GM12878 (cell line): ENCODE measurements around the gene RAB24. TPM values are rescaled to one million over a fixed set of nuclear protein-coding genes. Genes with fewer than 3 reads are reported as not detected.

Experiments used
- ATAC-seq: fragments of 200-7000 bp; cut with Tn5 transposase; 3 replicates; pipeline ENCODE4 v1.9.1; 2020; ENCODE audit warnings: mild to moderate bottlenecking, moderate library complexity
- BruUV-seq: library from RNA; stranded (reverse); fragments of 400-500 nt; replicated peaks from 2 replicates; lab custom pipeline; 2021; lab: Mats Ljungman, UMichigan
- CTCF ChIA-PET: fragments of 300-600 bp; sonication (Branson Sonifier 250); formaldehyde crosslinking; extraction: SDS; loops from one replicate; lab custom pipeline; 2021; ENCODE audit warnings: inconsistent platforms; lab: Yijun Ruan, JAX
- POLR2A ChIA-PET: fragments of 350-600 bp; formaldehyde crosslinking; extraction: SDS; loops from one replicate; lab custom pipeline; 2021; ENCODE audit warnings: inconsistent platforms; lab: Charles Lee
- RAD21 ChIA-PET: fragments of 300-600 bp; sonication (Branson Sonifier 250); formaldehyde crosslinking; loops from one replicate; lab custom pipeline; 2023; ENCODE audit warnings: antibody characterized with exemption; ENCODE audit not compliant: unreplicated experiment; lab: Charles Lee
- SMC1A ChIA-PET: fragments of 300-600 bp; sonication (Branson Sonifier 250); formaldehyde crosslinking; loops from one replicate; lab custom pipeline; 2023; ENCODE audit not compliant: unreplicated experiment, uncharacterized antibody; lab: Charles Lee
- DNase-seq: peaks from one replicate; pipeline ENCODE4 v3.0.0-alpha.2; 2011; ENCODE audit warnings: low read depth, low spot score
- FAIRE-seq: peaks from 3 replicates; lab custom pipeline; 2011; peaks lifted over from hg19 to GRCh38; lab: Jason Lieb, UNC
- H2AFZ ChIP-seq: 2 replicates; pipeline ENCODE4 v1.6.0; 2011; ENCODE audit warnings: low read depth, low read length, control low read depth; ENCODE audit not compliant: control insufficient read depth
- H3K27ac ChIP-seq: 2 replicates; pipeline ENCODE4 v1.5.1; 2011; ENCODE audit warnings: control low read depth; ENCODE audit not compliant: control insufficient read depth, insufficient read depth
- H3K27me3 ChIP-seq, 2 experiments: replicated peaks in 1 of 2; 2 replicates each; pipeline versions ENCODE4 v1.6.0 to v1.6.1; 2011; ENCODE audit warnings: low read length in 1 of 2; ENCODE audit not compliant: control insufficient read depth in 2 of 2, insufficient read depth in 2 of 2
- H3K36me3 ChIP-seq, 2 experiments: 2 replicates each; pipeline ENCODE4 v1.5.1; 2011; ENCODE audit warnings: low read length in 1 of 2; ENCODE audit not compliant: control insufficient read depth in 2 of 2, insufficient read depth in 2 of 2
- H3K4me1 ChIP-seq: 2 replicates; pipeline ENCODE4 v1.6.1; 2011; ENCODE audit warnings: mild to moderate bottlenecking, low read length, moderate library complexity, mixed read lengths; ENCODE audit not compliant: control insufficient read depth, insufficient read depth
- H3K4me2 ChIP-seq: 2 replicates; pipeline ENCODE4 v1.6.0; 2011; ENCODE audit warnings: control low read depth; ENCODE audit not compliant: control insufficient read depth, insufficient read depth
- H3K4me3 ChIP-seq: fragments of 200-600 bp; sonication (generic); 2 replicates; pipeline ENCODE4 v1.5.1; 2016
- H3K79me2 ChIP-seq: 2 replicates; pipeline ENCODE4 v1.6.0; 2011; ENCODE audit warnings: low read length; ENCODE audit not compliant: control insufficient read depth, insufficient read depth
- H3K9ac ChIP-seq: 2 replicates; pipeline ENCODE4 v1.8.0; 2011; ENCODE audit warnings: low read length, control low read depth, mixed read lengths; ENCODE audit not compliant: control insufficient read depth, insufficient read depth
- H3K9me3 ChIP-seq: replicated peaks from 3 replicates; pipeline ENCODE4 v1.5.1; 2011; ENCODE audit warnings: mild to moderate bottlenecking, low read length; ENCODE audit not compliant: control insufficient read depth, insufficient read depth
- H4K20me1 ChIP-seq: 2 replicates; pipeline ENCODE4 v1.6.0; 2011; ENCODE audit not compliant: control insufficient read depth, insufficient read depth
- ASH2L ChIP-seq: fragments of 300-600, 200-600 bp; sonication (generic); IDR thresholded peaks from 2 replicates; pipeline ENCODE4 v1.6.1; 2017; ENCODE audit warnings: low read depth, mild to moderate bottlenecking, borderline replicate concordance
- CREM ChIP-seq: IDR thresholded peaks from 2 replicates; pipeline ENCODE4 v1.6.1; 2014; ENCODE audit warnings: antibody characterized with exemption, low read depth
- CTCF ChIP-seq, 3 experiments: IDR thresholded peaks in 2 of 3; conservative IDR thresholded peaks in 1 of 3; 2 replicates each; pipeline ENCODE4 v1.5.1; 2011; ENCODE audit warnings: low read depth in 3 of 3, low read length in 3 of 3, mild to moderate bottlenecking in 3 of 3, control low read depth in 2 of 3, moderate library complexity in 2 of 3, inconsistent platforms in 1 of 3, mixed read lengths in 1 of 3; ENCODE audit not compliant: control insufficient read depth in 2 of 3, insufficient read depth in 1 of 3; ENCODE audit errors: extremely low read depth in 1 of 3
- FOXK2 ChIP-seq: fragments of 450-650 bp; IDR thresholded peaks from 2 replicates; pipeline ENCODE4 v1.6.1; 2017; ENCODE audit warnings: mild to moderate bottlenecking, moderate library complexity
- GATAD2B ChIP-seq: fragments of 450-650 bp; conservative IDR thresholded peaks from 2 replicates; pipeline ENCODE4 v1.6.1; 2017; ENCODE audit warnings: low read depth, mild to moderate bottlenecking, moderate library complexity
- HCFC1 ChIP-seq: fragments of 150-350 bp; IDR thresholded peaks from 2 replicates; pipeline ENCODE4 v1.6.1; 2014; ENCODE audit warnings: low read length
- JUNB ChIP-seq: IDR thresholded peaks from 2 replicates; pipeline ENCODE4 v1.6.1; 2016; ENCODE audit warnings: antibody characterized with exemption, mild to moderate bottlenecking
- NFXL1 ChIP-seq: fragments of 450-650 bp; IDR thresholded peaks from 2 replicates; pipeline ENCODE4 v1.6.1; 2017; ENCODE audit warnings: antibody characterized with exemption, mild to moderate bottlenecking, borderline replicate concordance
- PML ChIP-seq: IDR thresholded peaks from 2 replicates; pipeline ENCODE4 v1.6.1; 2012; ENCODE audit warnings: low read length, inconsistent platforms
- RELA ChIP-seq: fragments of 450-650 bp; IDR thresholded peaks from 2 replicates; pipeline ENCODE4 v1.8.0; 2014; ENCODE audit warnings: borderline replicate concordance; ENCODE audit not compliant: partially characterized antibody
- SMAD1 ChIP-seq: fragments of 450-650 bp; IDR thresholded peaks from 2 replicates; pipeline ENCODE4 v1.6.1; 2018; ENCODE audit warnings: mild to moderate bottlenecking, low read depth; ENCODE audit not compliant: partially characterized antibody
- SP1 ChIP-seq: IDR thresholded peaks from one replicate; pipeline ENCODE4 v1.6.1; 2011; ENCODE audit warnings: low read depth, low read length
- SREBF1 ChIP-seq: IDR thresholded peaks from 2 replicates; pipeline ENCODE4 v1.6.1; 2012; ENCODE audit warnings: mild to moderate bottlenecking, low read length
- SREBF2 ChIP-seq: IDR thresholded peaks from 2 replicates; pipeline ENCODE4 v1.6.1; 2012; ENCODE audit warnings: mild to moderate bottlenecking, low read length
- STAT1 ChIP-seq: fragments of 450-650 bp; conservative IDR thresholded peaks from 2 replicates; pipeline ENCODE4 v1.6.1; 2014; ENCODE audit warnings: antibody characterized with exemption, mild to moderate bottlenecking
- TARDBP ChIP-seq: IDR thresholded peaks from 2 replicates; pipeline ENCODE4 v1.6.1; 2016; ENCODE audit warnings: borderline replicate concordance
- ZNF24 ChIP-seq: fragments of 450-650 bp; IDR thresholded peaks from 2 replicates; pipeline ENCODE4 v1.6.1; 2017; ENCODE audit warnings: antibody characterized with exemption, mild to moderate bottlenecking
- ZZZ3 ChIP-seq: IDR thresholded peaks from 2 replicates; pipeline ENCODE4 v1.6.1; 2011; ENCODE audit warnings: low read depth; ENCODE audit not compliant: control insufficient read depth, insufficient read length
- WGBS: methylation state at CpG from one replicate; pipeline ENCODE4 v1.1.6; 2016; ENCODE audit warnings: low lambda C conversion rate; ENCODE audit not compliant: insufficient replicate concordance, insufficient coverage; ENCODE audit errors: missing lambda C conversion rate; 5-methylcytosine and 5-hydroxymethylcytosine counted together
- in situ Hi-C: fragments of 300-500 bp; cut with MboI; formaldehyde crosslinking; loops from 9 replicates; pipeline ENCODE4 v1.14.3; 2018; ENCODE audit warnings: mixed read lengths
- intact Hi-C: fragments of 100-400 bp; cut with micrococcal nuclease; formaldehyde crosslinking; loops from one replicate; pipeline ENCODE4 v1.14.2; 2022; ENCODE audit not compliant: unreplicated experiment
- polyA plus RNA-seq, 11 experiments: library from polyadenylated mRNA; depleted of rRNA in 4 of 11; unstranded in 6 of 11; stranded (reverse) in 5 of 11; fragments of >200 nt; fragmentation: Nextera tagmentation in 4 of 11; fragmentation: Illumina TruSeq in 1 of 11; extraction: Ambion mirVana in 4 of 11; extraction: Trizol in 1 of 11; gene quantifications; 1 replicate in 1 of 11; 2 replicates in 10 of 11; pipeline versions ENCODE4 v1.2.1 to v1.2.3, GENCODE V29; 2011 to 2016; ENCODE audit warnings: inconsistent platforms in 2 of 11, missing spikeins in 2 of 11, low read depth in 1 of 11
- total RNA-seq, 4 experiments: library from RNA; depleted of rRNA in 3 of 4; stranded (reverse); fragments of >200 nt in 3 of 4; fragmentation: Illumina TruSeq in 1 of 4; extraction: Trizol in 1 of 4; gene quantifications; 2 replicates each; pipeline versions ENCODE4 v1.2.1 to v1.2.3, GENCODE V29; 2013 to 2021
- TF ChIP-seq, protein P1 (sequence below): fragments of 450-650 bp; formaldehyde crosslinking; IDR thresholded peaks from 2 replicates; pipeline ENCODE4 v1.4.0; 2020; ENCODE audit warnings: mild to moderate bottlenecking, moderate library complexity
- TF ChIP-seq, protein P2 (sequence below): fragments of 450-650 bp; IDR thresholded peaks from 2 replicates; pipeline ENCODE4 v1.6.1; 2017; ENCODE audit warnings: mild to moderate bottlenecking, low read depth, inconsistent platforms; ENCODE audit not compliant: poor library complexity, severe bottlenecking

The RAB24 gene
- total and polyA plus RNA-seq, 10 of the 15 experiments (the other 5 are each of a cell fraction or from before 2014, with no cell fraction given) = 8.0 to 44.4 (median 24.4) TPM

- POLR2A ChIA-PET = no interaction called here
- BruUV-seq = no TSS peak
- intact Hi-C loops (loop anchor here (5.0 kb wide), 1 partner anchor 149 kb away; no protein-coding TSS in a partner anchor), in situ Hi-C loops (no loop called here)
- Histone ChIP-seq H4K20me1 (no peaks in the 10 kb centered on the region), H3K9me3 (no peaks in the 10 kb centered on the region), H3K27ac (no peak overlapping the region), H3K4me1 (no peaks in the 10 kb centered on the region), H3K36me3 (peaks cover 13 to 34% of the 10 kb centered on the region in 2 experiments), H3K4me3 (no peak overlapping the region), H3K79me2 (no peaks in the 10 kb centered on the region), H2AFZ (no peak overlapping the region), H3K27me3 (no peaks in the 10 kb centered on the region), H3K4me2 (no peak overlapping the region), H3K9ac (no peak overlapping the region)
- RAD21 ChIA-PET = no interaction called here
- ATAC-seq (no peak), FAIRE-seq (no peak), DNase-seq (no peak)
- SMC1A ChIA-PET = no interaction called here
- 90% methylated on average over 1 of the region's 1 CpG for WGBS
- no peak for TF ChIP-seq ZZZ3
- no peak for TF ChIP-seq JUNB
- no peak for TF ChIP-seq HCFC1
- TF ChIP-seq, protein P1, sequence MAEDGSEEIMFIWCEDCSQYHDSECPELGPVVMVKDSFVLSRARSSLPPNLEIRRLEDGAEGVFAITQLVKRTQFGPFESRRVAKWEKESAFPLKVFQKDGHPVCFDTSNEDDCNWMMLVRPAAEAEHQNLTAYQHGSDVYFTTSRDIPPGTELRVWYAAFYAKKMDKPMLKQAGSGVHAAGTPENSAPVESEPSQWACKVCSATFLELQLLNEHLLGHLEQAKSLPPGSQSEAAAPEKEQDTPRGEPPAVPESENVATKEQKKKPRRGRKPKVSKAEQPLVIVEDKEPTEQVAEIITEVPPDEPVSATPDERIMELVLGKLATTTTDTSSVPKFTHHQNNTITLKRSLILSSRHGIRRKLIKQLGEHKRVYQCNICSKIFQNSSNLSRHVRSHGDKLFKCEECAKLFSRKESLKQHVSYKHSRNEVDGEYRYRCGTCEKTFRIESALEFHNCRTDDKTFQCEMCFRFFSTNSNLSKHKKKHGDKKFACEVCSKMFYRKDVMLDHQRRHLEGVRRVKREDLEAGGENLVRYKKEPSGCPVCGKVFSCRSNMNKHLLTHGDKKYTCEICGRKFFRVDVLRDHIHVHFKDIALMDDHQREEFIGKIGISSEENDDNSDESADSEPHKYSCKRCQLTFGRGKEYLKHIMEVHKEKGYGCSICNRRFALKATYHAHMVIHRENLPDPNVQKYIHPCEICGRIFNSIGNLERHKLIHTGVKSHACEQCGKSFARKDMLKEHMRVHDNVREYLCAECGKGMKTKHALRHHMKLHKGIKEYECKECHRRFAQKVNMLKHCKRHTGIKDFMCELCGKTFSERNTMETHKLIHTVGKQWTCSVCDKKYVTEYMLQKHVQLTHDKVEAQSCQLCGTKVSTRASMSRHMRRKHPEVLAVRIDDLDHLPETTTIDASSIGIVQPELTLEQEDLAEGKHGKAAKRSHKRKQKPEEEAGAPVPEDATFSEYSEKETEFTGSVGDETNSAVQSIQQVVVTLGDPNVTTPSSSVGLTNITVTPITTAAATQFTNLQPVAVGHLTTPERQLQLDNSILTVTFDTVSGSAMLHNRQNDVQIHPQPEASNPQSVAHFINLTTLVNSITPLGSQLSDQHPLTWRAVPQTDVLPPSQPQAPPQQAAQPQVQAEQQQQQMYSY (CRISPR knock-in tag) = no peak
- TF ChIP-seq TARDBP = no peak
- no peak for TF ChIP-seq CTCF (IDR thresholded peaks at IDR 0.05 in 2 of 3, conservative IDR thresholded peaks at IDR 0.05 in 1 of 3; ENCODE audit: control insufficient read depth in 2 of 3, extremely low read depth in 1 of 3, insufficient read depth in 1 of 3, low read depth in 3 of 3, low read length in 3 of 3)
- TF ChIP-seq SP1 = no peak
- TF ChIP-seq RELA = no peak
- no peak for TF ChIP-seq NFXL1
- no peak for TF ChIP-seq SREBF1
- TF ChIP-seq SMAD1 = no peak
- TF ChIP-seq STAT1 = no peak
- no peak for TF ChIP-seq FOXK2
- no peak for TF ChIP-seq ASH2L
- TF ChIP-seq, protein P2, sequence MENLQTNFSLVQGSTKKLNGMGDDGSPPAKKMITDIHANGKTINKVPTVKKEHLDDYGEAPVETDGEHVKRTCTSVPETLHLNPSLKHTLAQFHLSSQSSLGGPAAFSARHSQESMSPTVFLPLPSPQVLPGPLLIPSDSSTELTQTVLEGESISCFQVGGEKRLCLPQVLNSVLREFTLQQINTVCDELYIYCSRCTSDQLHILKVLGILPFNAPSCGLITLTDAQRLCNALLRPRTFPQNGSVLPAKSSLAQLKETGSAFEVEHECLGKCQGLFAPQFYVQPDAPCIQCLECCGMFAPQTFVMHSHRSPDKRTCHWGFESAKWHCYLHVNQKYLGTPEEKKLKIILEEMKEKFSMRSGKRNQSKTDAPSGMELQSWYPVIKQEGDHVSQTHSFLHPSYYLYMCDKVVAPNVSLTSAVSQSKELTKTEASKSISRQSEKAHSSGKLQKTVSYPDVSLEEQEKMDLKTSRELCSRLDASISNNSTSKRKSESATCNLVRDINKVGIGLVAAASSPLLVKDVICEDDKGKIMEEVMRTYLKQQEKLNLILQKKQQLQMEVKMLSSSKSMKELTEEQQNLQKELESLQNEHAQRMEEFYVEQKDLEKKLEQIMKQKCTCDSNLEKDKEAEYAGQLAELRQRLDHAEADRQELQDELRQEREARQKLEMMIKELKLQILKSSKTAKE = no peak
- no peak for TF ChIP-seq SREBF2
- no peak for TF ChIP-seq GATAD2B
- no peak for TF ChIP-seq PML
- no peak for TF ChIP-seq ZNF24
- TF ChIP-seq CREM = no peak
- CTCF ChIA-PET = no interaction called here
These were observed 42.0 kb downstream of the RAB24 start for GRCh38 chr5:177261510-177261909.
